HepG2 (cell line): ENCODE measurements around the gene C2orf80.

Experiments
- HDAC6 ChIP-seq: fragments of 200-600 bp; sonication (generic); IDR thresholded peaks from 2 replicates; pipeline ENCODE4 v1.7.0; 2017; ENCODE audit warnings: mild to moderate bottlenecking, antibody characterized with exemption, low read length, low read depth
- HOXA9 ChIP-seq: sonication (generic); formaldehyde crosslinking; IDR thresholded peaks from 2 replicates; pipeline ENCODE4 v1.8.1; 2022; ENCODE audit warnings: missing genetic modification reagents, mild to moderate bottlenecking, moderate library complexity, borderline replicate concordance
- MAFG ChIP-seq: sonication (generic); formaldehyde crosslinking; IDR thresholded peaks from 2 replicates; pipeline ENCODE4 v1.5.1; 2020; ENCODE audit warnings: mild to moderate bottlenecking, missing genetic modification reagents
- MEIS1 ChIP-seq: sonication (generic); formaldehyde crosslinking; IDR thresholded peaks from 2 replicates; pipeline ENCODE4 v1.9.0; 2021; ENCODE audit warnings: mild to moderate bottlenecking, missing genetic modification reagents, moderate library complexity, borderline replicate concordance
- SETDB1 ChIP-seq: sonication (generic); formaldehyde crosslinking; IDR thresholded peaks from 2 replicates; pipeline ENCODE4 v1.5.1; 2020; ENCODE audit warnings: missing genetic modification reagents, mild to moderate bottlenecking, borderline replicate concordance
- ZNF274 ChIP-seq: sonication (generic); formaldehyde crosslinking; IDR thresholded peaks from 2 replicates; pipeline ENCODE4 v1.5.1; 2020; ENCODE audit warnings: mild to moderate bottlenecking, missing genetic modification reagents
- ZSCAN30 ChIP-seq: sonication (generic); formaldehyde crosslinking; IDR thresholded peaks from 2 replicates; pipeline ENCODE4 v1.5.0; 2020; ENCODE audit warnings: mild to moderate bottlenecking, missing genetic modification reagents
- TF ChIP-seq, protein P1 (sequence below): IDR thresholded peaks from 2 replicates; pipeline ENCODE4 v1.6.1; 2016
- TF ChIP-seq, protein P2 (sequence below): sonication (generic); formaldehyde crosslinking; IDR thresholded peaks from 2 replicates; pipeline ENCODE4 v1.5.0; 2020; ENCODE audit warnings: mild to moderate bottlenecking, missing genetic modification reagents, moderate library complexity
- TF ChIP-seq, protein P3 (sequence below): sonication (generic); formaldehyde crosslinking; IDR thresholded peaks from 2 replicates; pipeline ENCODE4 v1.4.0; 2020; ENCODE audit warnings: mild to moderate bottlenecking, missing genetic modification reagents
- TF ChIP-seq, protein P4 (sequence below): IDR thresholded peaks from 2 replicates; pipeline ENCODE4 v1.6.1; 2016; ENCODE audit warnings: low read depth, missing genetic modification reagents, missing compliant biosample characterization

DNA sequence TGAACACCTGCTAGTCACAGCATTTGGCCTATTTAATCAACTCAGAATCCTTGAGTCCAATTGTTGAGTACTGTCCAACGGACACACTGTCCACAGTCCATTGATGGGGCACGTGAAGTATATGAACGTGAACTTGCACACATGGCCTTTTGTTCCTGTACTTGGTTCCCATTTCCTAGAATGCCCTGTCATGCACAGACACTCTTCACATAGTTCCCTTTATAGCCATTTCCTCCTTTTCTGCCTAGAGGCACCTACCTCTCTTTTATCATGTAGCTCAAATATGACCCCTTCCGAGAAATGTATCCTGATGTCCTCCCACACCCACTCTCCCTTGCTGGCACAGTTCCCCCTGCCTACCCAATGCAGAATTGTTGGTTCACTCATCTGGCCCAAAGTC lies 17.7 kb downstream of the C2orf80 start:
- TF ChIP-seq, protein P1, sequence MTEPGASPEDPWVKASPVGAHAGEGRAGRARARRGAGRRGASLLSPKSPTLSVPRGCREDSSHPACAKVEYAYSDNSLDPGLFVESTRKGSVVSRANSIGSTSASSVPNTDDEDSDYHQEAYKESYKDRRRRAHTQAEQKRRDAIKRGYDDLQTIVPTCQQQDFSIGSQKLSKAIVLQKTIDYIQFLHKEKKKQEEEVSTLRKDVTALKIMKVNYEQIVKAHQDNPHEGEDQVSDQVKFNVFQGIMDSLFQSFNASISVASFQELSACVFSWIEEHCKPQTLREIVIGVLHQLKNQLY (CRISPR knock-in tag): no peak
- TF ChIP-seq, protein P2, sequence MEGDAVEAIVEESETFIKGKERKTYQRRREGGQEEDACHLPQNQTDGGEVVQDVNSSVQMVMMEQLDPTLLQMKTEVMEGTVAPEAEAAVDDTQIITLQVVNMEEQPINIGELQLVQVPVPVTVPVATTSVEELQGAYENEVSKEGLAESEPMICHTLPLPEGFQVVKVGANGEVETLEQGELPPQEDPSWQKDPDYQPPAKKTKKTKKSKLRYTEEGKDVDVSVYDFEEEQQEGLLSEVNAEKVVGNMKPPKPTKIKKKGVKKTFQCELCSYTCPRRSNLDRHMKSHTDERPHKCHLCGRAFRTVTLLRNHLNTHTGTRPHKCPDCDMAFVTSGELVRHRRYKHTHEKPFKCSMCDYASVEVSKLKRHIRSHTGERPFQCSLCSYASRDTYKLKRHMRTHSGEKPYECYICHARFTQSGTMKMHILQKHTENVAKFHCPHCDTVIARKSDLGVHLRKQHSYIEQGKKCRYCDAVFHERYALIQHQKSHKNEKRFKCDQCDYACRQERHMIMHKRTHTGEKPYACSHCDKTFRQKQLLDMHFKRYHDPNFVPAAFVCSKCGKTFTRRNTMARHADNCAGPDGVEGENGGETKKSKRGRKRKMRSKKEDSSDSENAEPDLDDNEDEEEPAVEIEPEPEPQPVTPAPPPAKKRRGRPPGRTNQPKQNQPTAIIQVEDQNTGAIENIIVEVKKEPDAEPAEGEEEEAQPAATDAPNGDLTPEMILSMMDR (CRISPR knock-in tag): no peak
- no peak for TF ChIP-seq MEIS1 (CRISPR knock-in tag)
- TF ChIP-seq SETDB1 (CRISPR knock-in tag): no peak
- no peak for TF ChIP-seq HDAC6
- TF ChIP-seq ZSCAN30: no peak
- TF ChIP-seq, protein P3, sequence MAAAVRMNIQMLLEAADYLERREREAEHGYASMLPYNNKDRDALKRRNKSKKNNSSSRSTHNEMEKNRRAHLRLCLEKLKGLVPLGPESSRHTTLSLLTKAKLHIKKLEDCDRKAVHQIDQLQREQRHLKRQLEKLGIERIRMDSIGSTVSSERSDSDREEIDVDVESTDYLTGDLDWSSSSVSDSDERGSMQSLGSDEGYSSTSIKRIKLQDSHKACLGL (CRISPR knock-in tag): no peak
- no peak for TF ChIP-seq ZNF274 (CRISPR knock-in tag)
- TF ChIP-seq MAFG (CRISPR knock-in tag): no peak
- TF ChIP-seq, protein P4, sequence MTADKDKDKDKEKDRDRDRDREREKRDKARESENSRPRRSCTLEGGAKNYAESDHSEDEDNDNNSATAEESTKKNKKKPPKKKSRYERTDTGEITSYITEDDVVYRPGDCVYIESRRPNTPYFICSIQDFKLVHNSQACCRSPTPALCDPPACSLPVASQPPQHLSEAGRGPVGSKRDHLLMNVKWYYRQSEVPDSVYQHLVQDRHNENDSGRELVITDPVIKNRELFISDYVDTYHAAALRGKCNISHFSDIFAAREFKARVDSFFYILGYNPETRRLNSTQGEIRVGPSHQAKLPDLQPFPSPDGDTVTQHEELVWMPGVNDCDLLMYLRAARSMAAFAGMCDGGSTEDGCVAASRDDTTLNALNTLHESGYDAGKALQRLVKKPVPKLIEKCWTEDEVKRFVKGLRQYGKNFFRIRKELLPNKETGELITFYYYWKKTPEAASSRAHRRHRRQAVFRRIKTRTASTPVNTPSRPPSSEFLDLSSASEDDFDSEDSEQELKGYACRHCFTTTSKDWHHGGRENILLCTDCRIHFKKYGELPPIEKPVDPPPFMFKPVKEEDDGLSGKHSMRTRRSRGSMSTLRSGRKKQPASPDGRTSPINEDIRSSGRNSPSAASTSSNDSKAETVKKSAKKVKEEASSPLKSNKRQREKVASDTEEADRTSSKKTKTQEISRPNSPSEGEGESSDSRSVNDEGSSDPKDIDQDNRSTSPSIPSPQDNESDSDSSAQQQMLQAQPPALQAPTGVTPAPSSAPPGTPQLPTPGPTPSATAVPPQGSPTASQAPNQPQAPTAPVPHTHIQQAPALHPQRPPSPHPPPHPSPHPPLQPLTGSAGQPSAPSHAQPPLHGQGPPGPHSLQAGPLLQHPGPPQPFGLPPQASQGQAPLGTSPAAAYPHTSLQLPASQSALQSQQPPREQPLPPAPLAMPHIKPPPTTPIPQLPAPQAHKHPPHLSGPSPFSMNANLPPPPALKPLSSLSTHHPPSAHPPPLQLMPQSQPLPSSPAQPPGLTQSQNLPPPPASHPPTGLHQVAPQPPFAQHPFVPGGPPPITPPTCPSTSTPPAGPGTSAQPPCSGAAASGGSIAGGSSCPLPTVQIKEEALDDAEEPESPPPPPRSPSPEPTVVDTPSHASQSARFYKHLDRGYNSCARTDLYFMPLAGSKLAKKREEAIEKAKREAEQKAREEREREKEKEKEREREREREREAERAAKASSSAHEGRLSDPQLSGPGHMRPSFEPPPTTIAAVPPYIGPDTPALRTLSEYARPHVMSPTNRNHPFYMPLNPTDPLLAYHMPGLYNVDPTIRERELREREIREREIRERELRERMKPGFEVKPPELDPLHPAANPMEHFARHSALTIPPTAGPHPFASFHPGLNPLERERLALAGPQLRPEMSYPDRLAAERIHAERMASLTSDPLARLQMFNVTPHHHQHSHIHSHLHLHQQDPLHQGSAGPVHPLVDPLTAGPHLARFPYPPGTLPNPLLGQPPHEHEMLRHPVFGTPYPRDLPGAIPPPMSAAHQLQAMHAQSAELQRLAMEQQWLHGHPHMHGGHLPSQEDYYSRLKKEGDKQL (CRISPR knock-in tag): no peak
- no peak for TF ChIP-seq HOXA9 (CRISPR knock-in tag)
